ENCODE results near the gene PDCL2. TPM values are rescaled to one million over a fixed set of nuclear protein-coding genes. Genes with fewer than 3 reads are reported as not detected.

The PDCL2 gene
- total RNA-seq, 1 experiment from 2014 or later: not detected

- no peak overlapping the region for H3K4me3 Mint-ChIP-seq (ENCODE audit: low read depth, unreplicated experiment)
- TF ChIP-seq, protein P1, sequence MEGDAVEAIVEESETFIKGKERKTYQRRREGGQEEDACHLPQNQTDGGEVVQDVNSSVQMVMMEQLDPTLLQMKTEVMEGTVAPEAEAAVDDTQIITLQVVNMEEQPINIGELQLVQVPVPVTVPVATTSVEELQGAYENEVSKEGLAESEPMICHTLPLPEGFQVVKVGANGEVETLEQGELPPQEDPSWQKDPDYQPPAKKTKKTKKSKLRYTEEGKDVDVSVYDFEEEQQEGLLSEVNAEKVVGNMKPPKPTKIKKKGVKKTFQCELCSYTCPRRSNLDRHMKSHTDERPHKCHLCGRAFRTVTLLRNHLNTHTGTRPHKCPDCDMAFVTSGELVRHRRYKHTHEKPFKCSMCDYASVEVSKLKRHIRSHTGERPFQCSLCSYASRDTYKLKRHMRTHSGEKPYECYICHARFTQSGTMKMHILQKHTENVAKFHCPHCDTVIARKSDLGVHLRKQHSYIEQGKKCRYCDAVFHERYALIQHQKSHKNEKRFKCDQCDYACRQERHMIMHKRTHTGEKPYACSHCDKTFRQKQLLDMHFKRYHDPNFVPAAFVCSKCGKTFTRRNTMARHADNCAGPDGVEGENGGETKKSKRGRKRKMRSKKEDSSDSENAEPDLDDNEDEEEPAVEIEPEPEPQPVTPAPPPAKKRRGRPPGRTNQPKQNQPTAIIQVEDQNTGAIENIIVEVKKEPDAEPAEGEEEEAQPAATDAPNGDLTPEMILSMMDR (IDR thresholded peaks at IDR 0.05; ENCODE audit: unreplicated experiment): no peak
- no TSS peak for BruUV-seq (replicated peaks)
- H3K27me3 Mint-ChIP-seq (ENCODE audit: unreplicated experiment): no peaks in the 10 kb centered on the region
- no peaks in the 10 kb centered on the region for H3K9me3 Mint-ChIP-seq (ENCODE audit: low read depth, unreplicated experiment)
- CTCF ChIA-PET: no interaction called here
- no peaks in the 10 kb centered on the region for H3K4me1 Mint-ChIP-seq (ENCODE audit: low read depth, unreplicated experiment)
- intact Hi-C loops (cut with micrococcal nuclease; ENCODE audit: unreplicated experiment): no loop called here
- H3K27ac Mint-ChIP-seq (ENCODE audit: unreplicated experiment): no peak overlapping the region
- no peaks in the 10 kb centered on the region for H3K36me3 Mint-ChIP-seq (ENCODE audit: insufficient read depth, unreplicated experiment)
- no peak for DNase-seq
These were observed 13.6 kb downstream of the PDCL2 start for GRCh38 chr4:55578341-55579010.

- no peaks in the 10 kb centered on the region for H3K4me1 Mint-ChIP-seq (ENCODE audit: low read depth, unreplicated experiment)
- no peaks in the 10 kb centered on the region for H3K27me3 Mint-ChIP-seq (ENCODE audit: unreplicated experiment)
- H3K36me3 Mint-ChIP-seq (ENCODE audit: insufficient read depth, unreplicated experiment): no peaks in the 10 kb centered on the region
- no peak overlapping the region for H3K27ac Mint-ChIP-seq (ENCODE audit: unreplicated experiment)
- no peaks in the 10 kb centered on the region for H3K9me3 Mint-ChIP-seq (ENCODE audit: low read depth, unreplicated experiment)
- CTCF ChIA-PET: no interaction called here
- intact Hi-C loops (cut with micrococcal nuclease; ENCODE audit: unreplicated experiment): no loop called here
- TF ChIP-seq, protein P1 (IDR thresholded peaks at IDR 0.05; ENCODE audit: unreplicated experiment): no peak
- no peak overlapping the region for H3K4me3 Mint-ChIP-seq (ENCODE audit: low read depth, unreplicated experiment)
- BruUV-seq (replicated peaks): no TSS peak
- DNase-seq: no peak
These were observed 16.5 kb downstream of the PDCL2 start for GRCh38 chr4:55575513-55575912.

DNA sequence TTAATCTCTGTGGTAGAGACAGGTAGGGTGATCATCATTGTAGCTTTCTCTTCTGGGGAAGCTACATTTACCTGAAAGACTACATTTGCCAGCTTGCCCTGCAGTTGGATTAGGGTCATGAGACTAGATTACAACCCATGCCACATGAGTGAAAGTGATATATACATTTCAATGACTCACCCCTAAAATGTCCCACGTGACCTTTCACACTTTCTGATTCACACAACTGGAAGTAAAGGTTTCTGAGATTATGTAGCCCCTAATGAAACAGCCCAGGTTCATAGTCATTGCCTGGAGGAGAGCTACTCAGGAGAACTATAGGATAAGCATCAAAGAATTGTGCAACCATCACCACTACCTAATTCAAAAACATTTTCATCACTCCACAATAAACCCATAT, 17.8 kb downstream of the PDCL2 start:
- Mint-ChIP-seq H3K27ac (ENCODE audit: unreplicated experiment) (no peak overlapping the region), H3K27me3 (ENCODE audit: unreplicated experiment) (no peaks in the 10 kb centered on the region), H3K4me3 (ENCODE audit: low read depth, unreplicated experiment) (no peak overlapping the region), H3K4me1 (ENCODE audit: low read depth, unreplicated experiment) (no peaks in the 10 kb centered on the region), H3K36me3 (ENCODE audit: insufficient read depth, unreplicated experiment) (no peaks in the 10 kb centered on the region), H3K9me3 (ENCODE audit: low read depth, unreplicated experiment) (no peaks in the 10 kb centered on the region)
- TF ChIP-seq, protein P1 (IDR thresholded peaks at IDR 0.05; ENCODE audit: unreplicated experiment): no peak
- intact Hi-C loops (cut with micrococcal nuclease; ENCODE audit: unreplicated experiment): no loop called here
- no TSS peak for BruUV-seq (replicated peaks)
- no peak for DNase-seq
- CTCF ChIA-PET: no interaction called here

DNA sequence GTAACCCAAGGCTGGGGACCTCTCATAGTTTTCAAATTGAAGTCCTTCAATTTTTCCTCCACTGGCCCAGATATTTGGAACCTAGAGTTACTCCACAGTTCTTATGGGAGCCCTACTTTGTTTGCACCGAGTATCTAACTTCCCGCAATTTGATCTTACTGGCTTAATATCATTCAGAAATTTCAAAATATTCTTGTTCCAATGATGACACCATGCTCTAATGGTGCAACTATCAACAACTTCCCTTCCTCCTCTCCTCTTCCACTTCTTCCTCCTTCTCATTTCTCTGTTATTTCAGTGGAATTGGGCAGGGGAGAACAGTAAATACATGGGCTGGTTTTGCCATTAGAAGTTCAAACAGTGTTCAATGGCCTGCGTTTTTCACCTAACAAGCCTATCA, 20.2 kb downstream of the PDCL2 start:
- H3K27ac Mint-ChIP-seq (ENCODE audit: unreplicated experiment): no peak overlapping the region
- TF ChIP-seq, protein P1 (IDR thresholded peaks at IDR 0.05; ENCODE audit: unreplicated experiment): no peak
- H3K27me3 Mint-ChIP-seq (ENCODE audit: unreplicated experiment): no peaks in the 10 kb centered on the region
- intact Hi-C loops (cut with micrococcal nuclease; ENCODE audit: unreplicated experiment): no loop called here
- no peak overlapping the region for H3K4me3 Mint-ChIP-seq (ENCODE audit: low read depth, unreplicated experiment)
- H3K36me3 Mint-ChIP-seq (ENCODE audit: insufficient read depth, unreplicated experiment): no peaks in the 10 kb centered on the region
- no TSS peak for BruUV-seq (replicated peaks)
- no peak for DNase-seq
- CTCF ChIA-PET: no interaction called here
- H3K4me1 Mint-ChIP-seq (ENCODE audit: low read depth, unreplicated experiment): no peaks in the 10 kb centered on the region
- H3K9me3 Mint-ChIP-seq (ENCODE audit: low read depth, unreplicated experiment): no peaks in the 10 kb centered on the region
